GM23338 (cell line): Measurements from ENCODE around the gene AVP. TPM values are rescaled to one million over a fixed set of nuclear protein-coding genes. Genes with fewer than 3 reads are reported as not detected.

Experiments
- ATAC-seq: fragments of 200-7000 bp; cut with Tn5 transposase; 3 replicates; pipeline ENCODE4 v1.9.1; 2020
- DNase-seq: peaks from one replicate; pipeline ENCODE4 v3.0.0-alpha.2; 2015; ENCODE audit warnings: low spot score
- H2AFZ ChIP-seq: fragments of 200-600 bp; sonication (generic); 2 replicates; pipeline ENCODE4 v1.8.0; 2016; ENCODE audit warnings: antibody characterized with exemption, mild to moderate bottlenecking, moderate library complexity
- H3F3A ChIP-seq: fragments of 200-600 bp; sonication (generic); replicated peaks from 2 replicates; pipeline ENCODE4 v1.8.0; 2017; ENCODE audit warnings: antibody characterized with exemption, mixed run types, low read depth
- H3K27ac ChIP-seq: fragments of 200-600 bp; sonication (generic); 2 replicates; pipeline ENCODE4 v1.6.1; 2016; ENCODE audit warnings: low read depth
- H3K27me3 ChIP-seq: fragments of 200-600 bp; sonication (generic); 2 replicates; pipeline ENCODE4 v1.8.0; 2016; ENCODE audit warnings: mild to moderate bottlenecking, mixed run types, moderate library complexity; ENCODE audit not compliant: insufficient read depth
- H3K36me3 ChIP-seq: fragments of 200-600 bp; sonication (generic); 2 replicates; pipeline ENCODE4 v1.8.0; 2016; ENCODE audit warnings: mild to moderate bottlenecking; ENCODE audit not compliant: insufficient read depth
- H3K4me1 ChIP-seq: fragments of 200-600 bp; sonication (generic); 2 replicates; pipeline ENCODE4 v1.8.0; 2016; ENCODE audit warnings: mild to moderate bottlenecking, moderate library complexity; ENCODE audit not compliant: insufficient read depth
- H3K4me2 ChIP-seq: fragments of 200-600 bp; sonication (generic); 2 replicates; pipeline ENCODE4 v1.7.1; 2017; ENCODE audit warnings: mixed run types
- H3K4me3 ChIP-seq: fragments of 200-600 bp; sonication (generic); 2 replicates; pipeline ENCODE4 v1.6.1; 2016; ENCODE audit warnings: mixed run types
- H3K79me2 ChIP-seq: fragments of 200-600 bp; sonication (generic); replicated peaks from 2 replicates; pipeline ENCODE4 v1.8.0; 2017; ENCODE audit warnings: mild to moderate bottlenecking; ENCODE audit not compliant: insufficient read depth
- H3K9me2 ChIP-seq: fragments of 200-600 bp; sonication (generic); 2 replicates; pipeline ENCODE4 v1.8.0; 2017; ENCODE audit not compliant: insufficient read depth
- H4K20me1 ChIP-seq: fragments of 200-600 bp; sonication (generic); replicated peaks from 2 replicates; pipeline ENCODE4 v1.8.0; 2017; ENCODE audit warnings: mild to moderate bottlenecking; ENCODE audit not compliant: insufficient read depth
- H3K27ac Mint-ChIP-seq: 2 replicates; pipeline ENCODE4 v1.8.0; 2020; ENCODE audit warnings: inconsistent platforms, mild to moderate bottlenecking, moderate library complexity, mixed read lengths
- H3K27me3 Mint-ChIP-seq: 3 replicates; pipeline ENCODE4 v1.8.0; 2022; ENCODE audit warnings: low read depth, mild to moderate bottlenecking, moderate library complexity, mixed read lengths, inconsistent platforms; ENCODE audit not compliant: insufficient read depth, poor library complexity
- H3K36me3 Mint-ChIP-seq: 3 replicates; pipeline ENCODE4 v1.8.0; 2021; ENCODE audit warnings: low read depth, mild to moderate bottlenecking, inconsistent platforms, moderate library complexity, mixed read lengths
- H3K4me1 Mint-ChIP-seq: 3 replicates; pipeline ENCODE4 v1.8.0; 2020; ENCODE audit warnings: mild to moderate bottlenecking, inconsistent platforms, mixed read lengths
- H3K4me3 Mint-ChIP-seq: 3 replicates; pipeline ENCODE4 v1.8.0; 2021; ENCODE audit warnings: moderate library complexity, mild to moderate bottlenecking, inconsistent platforms, mixed read lengths
- H3K9me3 Mint-ChIP-seq: 3 replicates; pipeline ENCODE4 v1.8.0; 2020; ENCODE audit warnings: moderate library complexity, mild to moderate bottlenecking, inconsistent platforms, mixed read lengths
- CREB1 ChIP-seq: fragments of 250-450 bp; sonication (Bioruptor Pico); IDR thresholded peaks from 2 replicates; pipeline ENCODE4 v1.5.0; 2020; ENCODE audit warnings: low read depth, mild to moderate bottlenecking, moderate library complexity
- CTCF ChIP-seq, 2 experiments: fragments of 200-600 bp in 1 of 2; sonication (generic) in 1 of 2; conservative IDR thresholded peaks; 2 replicates each; pipeline versions ENCODE4 v1.5.1 to v1.6.1; 2016 to 2017; ENCODE audit warnings: antibody characterized with exemption in 2 of 2, low read depth in 2 of 2, mild to moderate bottlenecking in 2 of 2, moderate library complexity in 1 of 2
- EZH2 ChIP-seq: fragments of 200-600 bp; sonication (generic); IDR thresholded peaks from one replicate; pipeline ENCODE4 v1.8.0; 2017; ENCODE audit warnings: antibody characterized with exemption, mild to moderate bottlenecking, low read depth; ENCODE audit not compliant: unreplicated experiment
- EZH2phosphoT487 ChIP-seq: fragments of 200-600 bp; sonication (generic); IDR thresholded peaks from one replicate; pipeline ENCODE4 v1.8.1; 2018; ENCODE audit warnings: antibody characterized with exemption; ENCODE audit not compliant: unreplicated experiment
- JUNB ChIP-seq: IDR thresholded peaks from one replicate; pipeline ENCODE4 v1.6.1; 2016; ENCODE audit warnings: antibody characterized with exemption; ENCODE audit not compliant: unreplicated experiment
- NANOG ChIP-seq: IDR thresholded peaks from 2 replicates; pipeline ENCODE4 v1.6.1; 2016; ENCODE audit warnings: antibody characterized with exemption, borderline replicate concordance
- POLR2AphosphoS5 ChIP-seq: IDR thresholded peaks from 2 replicates; pipeline ENCODE4 v1.6.1; 2016; ENCODE audit warnings: antibody characterized with exemption, low read depth
- STAT1 ChIP-seq: IDR thresholded peaks from one replicate; pipeline ENCODE4 v1.6.1; 2016; ENCODE audit warnings: antibody characterized with exemption; ENCODE audit not compliant: unreplicated experiment
- ZNF114 ChIP-seq: fragments of 250-450 bp; sonication (Bioruptor Pico); IDR thresholded peaks from 2 replicates; pipeline ENCODE4 v1.5.0; 2020; ENCODE audit warnings: mild to moderate bottlenecking, moderate library complexity
- ZNF331 ChIP-seq: fragments of 250-450 bp; sonication (Bioruptor Pico); IDR thresholded peaks from 2 replicates; pipeline ENCODE4 v1.5.0; 2020; ENCODE audit warnings: low read depth, mild to moderate bottlenecking, moderate library complexity
- ZNF462 ChIP-seq: fragments of 250-450 bp; sonication (Bioruptor Pico); IDR thresholded peaks from 2 replicates; pipeline ENCODE4 v1.5.0; 2020; ENCODE audit warnings: mild to moderate bottlenecking, moderate library complexity
- polyA plus RNA-seq: library from polyadenylated mRNA; unstranded; fragments of >200 nt; fragmentation: Nextera tagmentation; extraction: Ambion mirVana; gene quantifications from 2 replicates; pipeline ENCODE4 v1.2.1, GENCODE V29; 2016
- total RNA-seq: library from RNA; depleted of rRNA; stranded (reverse); fragments of >200 nt; shearing (Covaris generic); gene quantifications from 2 replicates; pipeline ENCODE4 v1.2.3, GENCODE V29; 2014
- TF ChIP-seq, protein P1 (sequence below): IDR thresholded peaks from one replicate; pipeline ENCODE4 v1.6.1; 2018; ENCODE audit warnings: antibody characterized with exemption; ENCODE audit not compliant: unreplicated experiment
- TF ChIP-seq, protein P2 (sequence below): IDR thresholded peaks from 2 replicates; pipeline ENCODE4 v1.6.1; 2016; ENCODE audit warnings: antibody characterized with exemption

Gene AVP
- total and polyA plus RNA-seq, 2 experiments from 2014 or later: 0.60 TPM; not detected in 1

- no peak overlapping the region for H3K27ac Mint-ChIP-seq
- no peak for ATAC-seq
- H2AFZ ChIP-seq: no peak overlapping the region
- no peaks in the 10 kb centered on the region for H3K9me3 Mint-ChIP-seq
- peaks cover 10% of the 10 kb centered on the region for H3K27me3 Mint-ChIP-seq
- no peaks in the 10 kb centered on the region for H3K9me2 ChIP-seq
- TF ChIP-seq STAT1 (no peak), ZNF331 (CRISPR knock-in tag) (no peak), ZNF114 (CRISPR knock-in tag) (no peak), CREB1 (CRISPR knock-in tag) (no peak), NANOG (no peak), EZH2 (no peak), JUNB (no peak), POLR2AphosphoS5 (no peak), EZH2phosphoT487 (no peak), CTCF (conservative IDR thresholded peaks at IDR 0.05; ENCODE audit: low read depth in 2 of 2) (no peak), ZNF462 (CRISPR knock-in tag) (no peak)
- TF ChIP-seq, protein P1, sequence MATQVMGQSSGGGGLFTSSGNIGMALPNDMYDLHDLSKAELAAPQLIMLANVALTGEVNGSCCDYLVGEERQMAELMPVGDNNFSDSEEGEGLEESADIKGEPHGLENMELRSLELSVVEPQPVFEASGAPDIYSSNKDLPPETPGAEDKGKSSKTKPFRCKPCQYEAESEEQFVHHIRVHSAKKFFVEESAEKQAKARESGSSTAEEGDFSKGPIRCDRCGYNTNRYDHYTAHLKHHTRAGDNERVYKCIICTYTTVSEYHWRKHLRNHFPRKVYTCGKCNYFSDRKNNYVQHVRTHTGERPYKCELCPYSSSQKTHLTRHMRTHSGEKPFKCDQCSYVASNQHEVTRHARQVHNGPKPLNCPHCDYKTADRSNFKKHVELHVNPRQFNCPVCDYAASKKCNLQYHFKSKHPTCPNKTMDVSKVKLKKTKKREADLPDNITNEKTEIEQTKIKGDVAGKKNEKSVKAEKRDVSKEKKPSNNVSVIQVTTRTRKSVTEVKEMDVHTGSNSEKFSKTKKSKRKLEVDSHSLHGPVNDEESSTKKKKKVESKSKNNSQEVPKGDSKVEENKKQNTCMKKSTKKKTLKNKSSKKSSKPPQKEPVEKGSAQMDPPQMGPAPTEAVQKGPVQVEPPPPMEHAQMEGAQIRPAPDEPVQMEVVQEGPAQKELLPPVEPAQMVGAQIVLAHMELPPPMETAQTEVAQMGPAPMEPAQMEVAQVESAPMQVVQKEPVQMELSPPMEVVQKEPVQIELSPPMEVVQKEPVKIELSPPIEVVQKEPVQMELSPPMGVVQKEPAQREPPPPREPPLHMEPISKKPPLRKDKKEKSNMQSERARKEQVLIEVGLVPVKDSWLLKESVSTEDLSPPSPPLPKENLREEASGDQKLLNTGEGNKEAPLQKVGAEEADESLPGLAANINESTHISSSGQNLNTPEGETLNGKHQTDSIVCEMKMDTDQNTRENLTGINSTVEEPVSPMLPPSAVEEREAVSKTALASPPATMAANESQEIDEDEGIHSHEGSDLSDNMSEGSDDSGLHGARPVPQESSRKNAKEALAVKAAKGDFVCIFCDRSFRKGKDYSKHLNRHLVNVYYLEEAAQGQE: no peak
- TF ChIP-seq, protein P2, sequence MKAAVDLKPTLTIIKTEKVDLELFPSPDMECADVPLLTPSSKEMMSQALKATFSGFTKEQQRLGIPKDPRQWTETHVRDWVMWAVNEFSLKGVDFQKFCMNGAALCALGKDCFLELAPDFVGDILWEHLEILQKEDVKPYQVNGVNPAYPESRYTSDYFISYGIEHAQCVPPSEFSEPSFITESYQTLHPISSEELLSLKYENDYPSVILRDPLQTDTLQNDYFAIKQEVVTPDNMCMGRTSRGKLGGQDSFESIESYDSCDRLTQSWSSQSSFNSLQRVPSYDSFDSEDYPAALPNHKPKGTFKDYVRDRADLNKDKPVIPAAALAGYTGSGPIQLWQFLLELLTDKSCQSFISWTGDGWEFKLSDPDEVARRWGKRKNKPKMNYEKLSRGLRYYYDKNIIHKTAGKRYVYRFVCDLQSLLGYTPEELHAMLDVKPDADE: no peak
- DNase-seq: no peak
- no peak overlapping the region for H3K27ac ChIP-seq
- no peak overlapping the region for H3K4me3 Mint-ChIP-seq
- peaks cover 12% of the 10 kb centered on the region for H3K4me1 Mint-ChIP-seq
- H3K36me3 ChIP-seq: no peaks in the 10 kb centered on the region
- H3K79me2 ChIP-seq: no peaks in the 10 kb centered on the region
- no peaks in the 10 kb centered on the region for H3K4me1 ChIP-seq
- no peak overlapping the region for H3K4me2 ChIP-seq
- H3F3A ChIP-seq: no peaks in the 10 kb centered on the region
- no peaks in the 10 kb centered on the region for H4K20me1 ChIP-seq
- H3K4me3 ChIP-seq: no peak overlapping the region
- no peaks in the 10 kb centered on the region for H3K27me3 ChIP-seq
- no peaks in the 10 kb centered on the region for H3K36me3 Mint-ChIP-seq
These were observed 21.7 kb upstream of the AVP start for GRCh38 chr20:3106185-3106584.
